Osteocyte (in vitro differentiated cells): Measurements from ENCODE around the gene GPSM1. TPM values are rescaled to one million over a fixed set of nuclear protein-coding genes. Genes with fewer than 3 reads are reported as not detected.

Experiments
- DNase-seq: peaks from one replicate; pipeline ENCODE4 v3.0.0; 2021; ENCODE audit warnings: mixed read lengths; ENCODE audit not compliant: unreplicated experiment; ENCODE audit errors: extremely low spot score
- H3K27ac Mint-ChIP-seq: one replicate; pipeline ENCODE4 v1.8.0; 2021; ENCODE audit warnings: mild to moderate bottlenecking, mixed read lengths; ENCODE audit not compliant: unreplicated experiment
- H3K27me3 Mint-ChIP-seq: one replicate; pipeline ENCODE4 v1.8.0; 2021; ENCODE audit warnings: mixed read lengths; ENCODE audit not compliant: unreplicated experiment
- H3K36me3 Mint-ChIP-seq: one replicate; pipeline ENCODE4 v1.8.0; 2021; ENCODE audit warnings: mixed read lengths; ENCODE audit not compliant: unreplicated experiment
- H3K4me1 Mint-ChIP-seq: one replicate; pipeline ENCODE4 v1.8.0; 2021; ENCODE audit warnings: mixed read lengths; ENCODE audit not compliant: unreplicated experiment
- H3K4me3 Mint-ChIP-seq: one replicate; pipeline ENCODE4 v1.8.0; 2021; ENCODE audit warnings: mild to moderate bottlenecking, moderate library complexity, mixed read lengths; ENCODE audit not compliant: unreplicated experiment
- H3K9me3 Mint-ChIP-seq: one replicate; pipeline ENCODE4 v1.8.0; 2021; ENCODE audit warnings: mixed read lengths; ENCODE audit not compliant: unreplicated experiment
- CTCF ChIP-seq: fragments of 200-600 bp; sonication (generic); IDR thresholded peaks from 2 replicates; pipeline ENCODE4 v1.5.0; 2021; ENCODE audit warnings: antibody characterized with exemption, mild to moderate bottlenecking, moderate library complexity
- total RNA-seq: library from RNA; stranded (reverse); gene quantifications from 2 replicates; pipeline ENCODE4 v1.2.1, GENCODE V29; 2021

GPSM1 gene
- total RNA-seq, 1 donor from 2014 or later, result 37.1 TPM

- Mint-ChIP-seq H3K27ac (no peak overlapping the region), H3K4me3 (no peak overlapping the region), H3K4me1 (peaks cover 11% of the 10 kb centered on the region), H3K9me3 (no peaks in the 10 kb centered on the region), H3K27me3 (no peaks in the 10 kb centered on the region), H3K36me3 (peaks cover 15% of the 10 kb centered on the region)
- no peak for DNase-seq
- TF ChIP-seq CTCF, result no peak
These were observed 67.6 kb downstream of the GPSM1 start for GRCh38 chr9:136395020-136395340.

GRCh38 chr9:136395345-136396218 is 68.2 kb downstream of the GPSM1 start:
- peaks cover 13% of the 10 kb centered on the region for H3K36me3 Mint-ChIP-seq
- TF ChIP-seq CTCF, result no peak
- no peak overlapping the region for H3K27ac Mint-ChIP-seq
- DNase-seq, result no peak
- no peaks in the 10 kb centered on the region for H3K27me3 Mint-ChIP-seq
- H3K4me3 Mint-ChIP-seq, result no peak overlapping the region
- peaks cover 12% of the 10 kb centered on the region for H3K4me1 Mint-ChIP-seq
- H3K9me3 Mint-ChIP-seq, result no peaks in the 10 kb centered on the region

- H3K4me1 Mint-ChIP-seq, result peaks cover 14% of the 10 kb centered on the region
- no peak overlapping the region for H3K4me3 Mint-ChIP-seq
- no peaks in the 10 kb centered on the region for H3K9me3 Mint-ChIP-seq
- H3K27me3 Mint-ChIP-seq, result no peaks in the 10 kb centered on the region
- no peak overlapping the region for H3K27ac Mint-ChIP-seq
- DNase-seq, result no peak
- no peak for TF ChIP-seq CTCF
- peaks cover 11% of the 10 kb centered on the region for H3K36me3 Mint-ChIP-seq
These were observed 68.8 kb downstream of the GPSM1 start for GRCh38 chr9:136396219-136396515.

- no peak overlapping the region for H3K4me3 Mint-ChIP-seq
- H3K9me3 Mint-ChIP-seq, result no peaks in the 10 kb centered on the region
- H3K4me1 Mint-ChIP-seq, result peaks cover 14% of the 10 kb centered on the region
- no peak for DNase-seq
- no peak for TF ChIP-seq CTCF
- no peaks in the 10 kb centered on the region for H3K27me3 Mint-ChIP-seq
- peaks cover 7% of the 10 kb centered on the region for H3K36me3 Mint-ChIP-seq
- no peak overlapping the region for H3K27ac Mint-ChIP-seq
These were observed 70.3 kb downstream of the GPSM1 start for GRCh38 chr9:136397643-136398042.

GRCh38 chr9:136398286-136398685 is 70.9 kb downstream of the GPSM1 start:
- Mint-ChIP-seq H3K27me3 (no peaks in the 10 kb centered on the region), H3K4me3 (peak overlapping the region; percentile 18), H3K4me1 (peaks cover 14% of the 10 kb centered on the region), H3K36me3 (peaks cover 7% of the 10 kb centered on the region), H3K27ac (no peak overlapping the region), H3K9me3 (no peaks in the 10 kb centered on the region)
- TF ChIP-seq CTCF, result no peak
- DNase-seq, result no peak
